GM23338 (cell line): ENCODE data around the gene ADCY1. TPM values are rescaled to one million over a fixed set of nuclear protein-coding genes. Genes with fewer than 3 reads are reported as not detected.

Experiments used
- ATAC-seq: fragments of 200-7000 bp; cut with Tn5 transposase; 3 replicates; pipeline ENCODE4 v1.9.1; 2020
- DNase-seq: peaks from one replicate; pipeline ENCODE4 v3.0.0-alpha.2; 2015; ENCODE audit warnings: low spot score
- H2AFZ ChIP-seq: fragments of 200-600 bp; sonication (generic); 2 replicates; pipeline ENCODE4 v1.8.0; 2016; ENCODE audit warnings: antibody characterized with exemption, mild to moderate bottlenecking, moderate library complexity
- H3F3A ChIP-seq: fragments of 200-600 bp; sonication (generic); replicated peaks from 2 replicates; pipeline ENCODE4 v1.8.0; 2017; ENCODE audit warnings: antibody characterized with exemption, mixed run types, low read depth
- H3K27ac ChIP-seq: fragments of 200-600 bp; sonication (generic); 2 replicates; pipeline ENCODE4 v1.6.1; 2016; ENCODE audit warnings: low read depth
- H3K27me3 ChIP-seq: fragments of 200-600 bp; sonication (generic); 2 replicates; pipeline ENCODE4 v1.8.0; 2016; ENCODE audit warnings: mild to moderate bottlenecking, mixed run types, moderate library complexity; ENCODE audit not compliant: insufficient read depth
- H3K36me3 ChIP-seq: fragments of 200-600 bp; sonication (generic); 2 replicates; pipeline ENCODE4 v1.8.0; 2016; ENCODE audit warnings: mild to moderate bottlenecking; ENCODE audit not compliant: insufficient read depth
- H3K4me1 ChIP-seq: fragments of 200-600 bp; sonication (generic); 2 replicates; pipeline ENCODE4 v1.8.0; 2016; ENCODE audit warnings: mild to moderate bottlenecking, moderate library complexity; ENCODE audit not compliant: insufficient read depth
- H3K4me2 ChIP-seq: fragments of 200-600 bp; sonication (generic); 2 replicates; pipeline ENCODE4 v1.7.1; 2017; ENCODE audit warnings: mixed run types
- H3K4me3 ChIP-seq: fragments of 200-600 bp; sonication (generic); 2 replicates; pipeline ENCODE4 v1.6.1; 2016; ENCODE audit warnings: mixed run types
- H3K79me2 ChIP-seq: fragments of 200-600 bp; sonication (generic); replicated peaks from 2 replicates; pipeline ENCODE4 v1.8.0; 2017; ENCODE audit warnings: mild to moderate bottlenecking; ENCODE audit not compliant: insufficient read depth
- H3K9me2 ChIP-seq: fragments of 200-600 bp; sonication (generic); 2 replicates; pipeline ENCODE4 v1.8.0; 2017; ENCODE audit not compliant: insufficient read depth
- H4K20me1 ChIP-seq: fragments of 200-600 bp; sonication (generic); replicated peaks from 2 replicates; pipeline ENCODE4 v1.8.0; 2017; ENCODE audit warnings: mild to moderate bottlenecking; ENCODE audit not compliant: insufficient read depth
- H3K27ac Mint-ChIP-seq: 2 replicates; pipeline ENCODE4 v1.8.0; 2020; ENCODE audit warnings: inconsistent platforms, mild to moderate bottlenecking, moderate library complexity, mixed read lengths
- H3K27me3 Mint-ChIP-seq: 3 replicates; pipeline ENCODE4 v1.8.0; 2022; ENCODE audit warnings: low read depth, mild to moderate bottlenecking, moderate library complexity, mixed read lengths, inconsistent platforms; ENCODE audit not compliant: insufficient read depth, poor library complexity
- H3K36me3 Mint-ChIP-seq: 3 replicates; pipeline ENCODE4 v1.8.0; 2021; ENCODE audit warnings: low read depth, mild to moderate bottlenecking, inconsistent platforms, moderate library complexity, mixed read lengths
- H3K4me1 Mint-ChIP-seq: 3 replicates; pipeline ENCODE4 v1.8.0; 2020; ENCODE audit warnings: mild to moderate bottlenecking, inconsistent platforms, mixed read lengths
- H3K4me3 Mint-ChIP-seq: 3 replicates; pipeline ENCODE4 v1.8.0; 2021; ENCODE audit warnings: moderate library complexity, mild to moderate bottlenecking, inconsistent platforms, mixed read lengths
- H3K9me3 Mint-ChIP-seq: 3 replicates; pipeline ENCODE4 v1.8.0; 2020; ENCODE audit warnings: moderate library complexity, mild to moderate bottlenecking, inconsistent platforms, mixed read lengths
- CREB1 ChIP-seq: fragments of 250-450 bp; sonication (Bioruptor Pico); IDR thresholded peaks from 2 replicates; pipeline ENCODE4 v1.5.0; 2020; ENCODE audit warnings: low read depth, mild to moderate bottlenecking, moderate library complexity
- CTCF ChIP-seq, 2 experiments: fragments of 200-600 bp in 1 of 2; sonication (generic) in 1 of 2; conservative IDR thresholded peaks; 2 replicates each; pipeline versions ENCODE4 v1.5.1 to v1.6.1; 2016 to 2017; ENCODE audit warnings: antibody characterized with exemption in 2 of 2, low read depth in 2 of 2, mild to moderate bottlenecking in 2 of 2, moderate library complexity in 1 of 2
- EZH2 ChIP-seq: fragments of 200-600 bp; sonication (generic); IDR thresholded peaks from one replicate; pipeline ENCODE4 v1.8.0; 2017; ENCODE audit warnings: antibody characterized with exemption, mild to moderate bottlenecking, low read depth; ENCODE audit not compliant: unreplicated experiment
- EZH2phosphoT487 ChIP-seq: fragments of 200-600 bp; sonication (generic); IDR thresholded peaks from one replicate; pipeline ENCODE4 v1.8.1; 2018; ENCODE audit warnings: antibody characterized with exemption; ENCODE audit not compliant: unreplicated experiment
- JUNB ChIP-seq: IDR thresholded peaks from one replicate; pipeline ENCODE4 v1.6.1; 2016; ENCODE audit warnings: antibody characterized with exemption; ENCODE audit not compliant: unreplicated experiment
- NANOG ChIP-seq: IDR thresholded peaks from 2 replicates; pipeline ENCODE4 v1.6.1; 2016; ENCODE audit warnings: antibody characterized with exemption, borderline replicate concordance
- POLR2AphosphoS5 ChIP-seq: IDR thresholded peaks from 2 replicates; pipeline ENCODE4 v1.6.1; 2016; ENCODE audit warnings: antibody characterized with exemption, low read depth
- STAT1 ChIP-seq: IDR thresholded peaks from one replicate; pipeline ENCODE4 v1.6.1; 2016; ENCODE audit warnings: antibody characterized with exemption; ENCODE audit not compliant: unreplicated experiment
- ZNF114 ChIP-seq: fragments of 250-450 bp; sonication (Bioruptor Pico); IDR thresholded peaks from 2 replicates; pipeline ENCODE4 v1.5.0; 2020; ENCODE audit warnings: mild to moderate bottlenecking, moderate library complexity
- ZNF331 ChIP-seq: fragments of 250-450 bp; sonication (Bioruptor Pico); IDR thresholded peaks from 2 replicates; pipeline ENCODE4 v1.5.0; 2020; ENCODE audit warnings: low read depth, mild to moderate bottlenecking, moderate library complexity
- ZNF462 ChIP-seq: fragments of 250-450 bp; sonication (Bioruptor Pico); IDR thresholded peaks from 2 replicates; pipeline ENCODE4 v1.5.0; 2020; ENCODE audit warnings: mild to moderate bottlenecking, moderate library complexity
- polyA plus RNA-seq: library from polyadenylated mRNA; unstranded; fragments of >200 nt; fragmentation: Nextera tagmentation; extraction: Ambion mirVana; gene quantifications from 2 replicates; pipeline ENCODE4 v1.2.1, GENCODE V29; 2016
- total RNA-seq: library from RNA; depleted of rRNA; stranded (reverse); fragments of >200 nt; shearing (Covaris generic); gene quantifications from 2 replicates; pipeline ENCODE4 v1.2.3, GENCODE V29; 2014
- TF ChIP-seq, protein P1 (sequence below): IDR thresholded peaks from 2 replicates; pipeline ENCODE4 v1.6.1; 2016; ENCODE audit warnings: antibody characterized with exemption
- TF ChIP-seq, protein P2 (sequence below): IDR thresholded peaks from one replicate; pipeline ENCODE4 v1.6.1; 2018; ENCODE audit warnings: antibody characterized with exemption; ENCODE audit not compliant: unreplicated experiment

The ADCY1 gene
- total and polyA plus RNA-seq, 2 experiments from 2014 or later: 2.3 to 18.7 TPM

GRCh38 chr7:45702751-45703150, 128.6 kb downstream of the ADCY1 start:
- no peak overlapping the region for H3K27ac ChIP-seq
- H3K4me2 ChIP-seq: no peak overlapping the region
- no peaks in the 10 kb centered on the region for H3K9me2 ChIP-seq
- no peaks in the 10 kb centered on the region for H3K79me2 ChIP-seq
- H3K27me3 Mint-ChIP-seq: peaks cover 4% of the 10 kb centered on the region
- H3K4me1 ChIP-seq: no peaks in the 10 kb centered on the region
- no peaks in the 10 kb centered on the region for H3K27me3 ChIP-seq
- DNase-seq (no peak), ATAC-seq (no peak)
- H3K4me3 ChIP-seq: no peak overlapping the region
- no peaks in the 10 kb centered on the region for H3K9me3 Mint-ChIP-seq
- no peaks in the 10 kb centered on the region for H3F3A ChIP-seq
- TF ChIP-seq ZNF114 (no peak), NANOG (no peak), STAT1 (no peak), CREB1 (CRISPR knock-in tag) (no peak), ZNF462 (CRISPR knock-in tag) (no peak), EZH2phosphoT487 (no peak), JUNB (no peak), ZNF331 (CRISPR knock-in tag) (no peak), EZH2 (no peak), CTCF (conservative IDR thresholded peaks at IDR 0.05; ENCODE audit: low read depth in 2 of 2) (no peak), POLR2AphosphoS5 (no peak)
- TF ChIP-seq, protein P1, sequence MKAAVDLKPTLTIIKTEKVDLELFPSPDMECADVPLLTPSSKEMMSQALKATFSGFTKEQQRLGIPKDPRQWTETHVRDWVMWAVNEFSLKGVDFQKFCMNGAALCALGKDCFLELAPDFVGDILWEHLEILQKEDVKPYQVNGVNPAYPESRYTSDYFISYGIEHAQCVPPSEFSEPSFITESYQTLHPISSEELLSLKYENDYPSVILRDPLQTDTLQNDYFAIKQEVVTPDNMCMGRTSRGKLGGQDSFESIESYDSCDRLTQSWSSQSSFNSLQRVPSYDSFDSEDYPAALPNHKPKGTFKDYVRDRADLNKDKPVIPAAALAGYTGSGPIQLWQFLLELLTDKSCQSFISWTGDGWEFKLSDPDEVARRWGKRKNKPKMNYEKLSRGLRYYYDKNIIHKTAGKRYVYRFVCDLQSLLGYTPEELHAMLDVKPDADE: no peak
- TF ChIP-seq, protein P2, sequence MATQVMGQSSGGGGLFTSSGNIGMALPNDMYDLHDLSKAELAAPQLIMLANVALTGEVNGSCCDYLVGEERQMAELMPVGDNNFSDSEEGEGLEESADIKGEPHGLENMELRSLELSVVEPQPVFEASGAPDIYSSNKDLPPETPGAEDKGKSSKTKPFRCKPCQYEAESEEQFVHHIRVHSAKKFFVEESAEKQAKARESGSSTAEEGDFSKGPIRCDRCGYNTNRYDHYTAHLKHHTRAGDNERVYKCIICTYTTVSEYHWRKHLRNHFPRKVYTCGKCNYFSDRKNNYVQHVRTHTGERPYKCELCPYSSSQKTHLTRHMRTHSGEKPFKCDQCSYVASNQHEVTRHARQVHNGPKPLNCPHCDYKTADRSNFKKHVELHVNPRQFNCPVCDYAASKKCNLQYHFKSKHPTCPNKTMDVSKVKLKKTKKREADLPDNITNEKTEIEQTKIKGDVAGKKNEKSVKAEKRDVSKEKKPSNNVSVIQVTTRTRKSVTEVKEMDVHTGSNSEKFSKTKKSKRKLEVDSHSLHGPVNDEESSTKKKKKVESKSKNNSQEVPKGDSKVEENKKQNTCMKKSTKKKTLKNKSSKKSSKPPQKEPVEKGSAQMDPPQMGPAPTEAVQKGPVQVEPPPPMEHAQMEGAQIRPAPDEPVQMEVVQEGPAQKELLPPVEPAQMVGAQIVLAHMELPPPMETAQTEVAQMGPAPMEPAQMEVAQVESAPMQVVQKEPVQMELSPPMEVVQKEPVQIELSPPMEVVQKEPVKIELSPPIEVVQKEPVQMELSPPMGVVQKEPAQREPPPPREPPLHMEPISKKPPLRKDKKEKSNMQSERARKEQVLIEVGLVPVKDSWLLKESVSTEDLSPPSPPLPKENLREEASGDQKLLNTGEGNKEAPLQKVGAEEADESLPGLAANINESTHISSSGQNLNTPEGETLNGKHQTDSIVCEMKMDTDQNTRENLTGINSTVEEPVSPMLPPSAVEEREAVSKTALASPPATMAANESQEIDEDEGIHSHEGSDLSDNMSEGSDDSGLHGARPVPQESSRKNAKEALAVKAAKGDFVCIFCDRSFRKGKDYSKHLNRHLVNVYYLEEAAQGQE: no peak
- H3K27ac Mint-ChIP-seq: no peak overlapping the region
- H4K20me1 ChIP-seq: no peaks in the 10 kb centered on the region
- H3K4me1 Mint-ChIP-seq: no peaks in the 10 kb centered on the region; the same call in 2 of the 3 replicates
- no peak overlapping the region for H3K4me3 Mint-ChIP-seq
- H2AFZ ChIP-seq: no peak overlapping the region
- H3K36me3 Mint-ChIP-seq: peaks cover 15% of the 10 kb centered on the region
- no peaks in the 10 kb centered on the region for H3K36me3 ChIP-seq
